PFSK-1 (cell line): ENCODE measurements around the gene CNTNAP5.

Source experiments
- FOXP2 ChIP-seq: optimal IDR thresholded peaks from 2 replicates; pipeline ENCODE3; 2011; ENCODE audit warnings: borderline replicate concordance, control low read depth, inconsistent platforms; ENCODE audit not compliant: insufficient read depth; ENCODE audit errors: extremely low read length, extremely low read depth
- POLR2AphosphoS5 ChIP-seq: IDR thresholded peaks from 2 replicates; pipeline ENCODE4 v1.6.1; 2012; ENCODE audit warnings: low read depth, mild to moderate bottlenecking, control low read depth, low read length, moderate library complexity
- REST ChIP-seq, 2 experiments: IDR thresholded peaks; 2 replicates each; pipeline versions ENCODE4 v1.6.1 to v1.8.0; 2011 to 2012; ENCODE audit warnings: low read depth in 2 of 2, low read length in 2 of 2, control low read depth in 1 of 2, inconsistent platforms in 1 of 2, mild to moderate bottlenecking in 1 of 2, moderate library complexity in 1 of 2; ENCODE audit not compliant: insufficient read depth in 1 of 2
- SIN3A ChIP-seq: IDR thresholded peaks from 2 replicates; pipeline ENCODE4 v1.6.1; 2012; ENCODE audit warnings: mild to moderate bottlenecking, low read length, moderate library complexity, borderline replicate concordance; ENCODE audit not compliant: insufficient read depth
- TAF1 ChIP-seq: IDR thresholded peaks from 2 replicates; pipeline ENCODE4 v1.6.1; 2012; ENCODE audit warnings: low read length, control low read depth, borderline replicate concordance; ENCODE audit not compliant: insufficient read depth

CNTNAP5 gene

GRCh38 chr2:124689348-124689747 is 664.3 kb downstream of the CNTNAP5 start:
- TF ChIP-seq REST (IDR thresholded peaks at IDR 0.05; ENCODE audit: insufficient read depth in 1 of 2, low read depth in 2 of 2, low read length in 2 of 2): no peak
- no peak for TF ChIP-seq POLR2AphosphoS5
- TF ChIP-seq SIN3A: no peak
- no peak for TF ChIP-seq FOXP2
- TF ChIP-seq TAF1: no peak

DNA sequence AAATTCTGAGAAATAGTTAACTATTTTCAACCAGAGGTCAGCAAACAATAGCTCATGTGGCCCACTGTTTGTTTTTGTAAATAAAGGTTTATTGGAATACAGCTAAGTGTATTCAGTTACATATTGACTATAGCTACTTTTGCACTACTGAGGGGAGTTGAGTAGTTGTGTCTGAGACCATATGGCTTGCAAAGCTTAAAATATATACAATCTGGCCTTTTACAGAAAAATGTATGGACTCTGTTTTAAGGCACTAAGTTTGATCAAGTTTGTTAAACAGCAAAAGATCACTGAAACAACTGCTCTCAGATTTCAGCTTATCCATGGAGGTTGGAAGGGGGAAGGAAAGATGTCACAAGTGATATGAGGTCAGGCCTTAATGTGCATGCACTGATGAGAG is 667.1 kb downstream of the CNTNAP5 start:
- no peak for TF ChIP-seq TAF1
- TF ChIP-seq FOXP2: no peak
- TF ChIP-seq REST (IDR thresholded peaks at IDR 0.05; ENCODE audit: insufficient read depth in 1 of 2, low read depth in 2 of 2, low read length in 2 of 2): no peak
- TF ChIP-seq POLR2AphosphoS5: no peak

GRCh38 chr2:124692707-124693106 is 667.6 kb downstream of the CNTNAP5 start:
- TF ChIP-seq POLR2AphosphoS5 (no peak), FOXP2 (no peak), SIN3A (no peak)

- TF ChIP-seq FOXP2 (no peak), REST (IDR thresholded peaks at IDR 0.05; ENCODE audit: insufficient read depth in 1 of 2, low read depth in 2 of 2, low read length in 2 of 2) (no peak), POLR2AphosphoS5 (no peak), TAF1 (no peak), SIN3A (no peak)
Observed at GRCh38 chr2:124693156-124693555, 668.1 kb downstream of the CNTNAP5 start.

GRCh38 chr2:124698979-124699565 is 674.0 kb downstream of the CNTNAP5 start:
- TF ChIP-seq FOXP2 (no peak), REST (IDR thresholded peaks at IDR 0.05; ENCODE audit: insufficient read depth in 1 of 2, low read depth in 2 of 2, low read length in 2 of 2) (no peak), TAF1 (no peak), SIN3A (no peak), POLR2AphosphoS5 (no peak)
